ENCODE results near the gene SLC10A1.

DNA sequence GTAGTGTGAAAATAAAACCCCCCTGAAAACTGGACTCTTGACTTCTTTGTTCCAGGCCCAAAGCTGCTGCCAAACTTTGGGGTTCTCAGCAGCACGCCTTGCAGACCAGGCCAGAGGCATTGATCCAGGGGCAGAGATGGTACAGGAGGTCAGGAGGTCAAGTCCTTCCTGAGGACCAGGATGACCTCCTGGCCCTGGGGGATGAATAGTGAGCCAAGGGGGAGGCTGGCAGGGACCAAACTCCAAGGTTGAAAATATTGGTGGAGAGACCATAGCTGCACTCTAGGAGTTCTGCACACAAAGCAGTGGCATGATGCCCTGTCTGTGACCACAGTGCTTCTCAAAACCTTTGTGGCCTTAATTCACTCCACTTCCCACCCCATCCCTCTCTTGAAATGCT lies 12.1 kb downstream of the SLC10A1 start:
- no peak for TF ChIP-seq POLR2A (IDR thresholded peaks at IDR 0.05)
- TF ChIP-seq, protein P1, sequence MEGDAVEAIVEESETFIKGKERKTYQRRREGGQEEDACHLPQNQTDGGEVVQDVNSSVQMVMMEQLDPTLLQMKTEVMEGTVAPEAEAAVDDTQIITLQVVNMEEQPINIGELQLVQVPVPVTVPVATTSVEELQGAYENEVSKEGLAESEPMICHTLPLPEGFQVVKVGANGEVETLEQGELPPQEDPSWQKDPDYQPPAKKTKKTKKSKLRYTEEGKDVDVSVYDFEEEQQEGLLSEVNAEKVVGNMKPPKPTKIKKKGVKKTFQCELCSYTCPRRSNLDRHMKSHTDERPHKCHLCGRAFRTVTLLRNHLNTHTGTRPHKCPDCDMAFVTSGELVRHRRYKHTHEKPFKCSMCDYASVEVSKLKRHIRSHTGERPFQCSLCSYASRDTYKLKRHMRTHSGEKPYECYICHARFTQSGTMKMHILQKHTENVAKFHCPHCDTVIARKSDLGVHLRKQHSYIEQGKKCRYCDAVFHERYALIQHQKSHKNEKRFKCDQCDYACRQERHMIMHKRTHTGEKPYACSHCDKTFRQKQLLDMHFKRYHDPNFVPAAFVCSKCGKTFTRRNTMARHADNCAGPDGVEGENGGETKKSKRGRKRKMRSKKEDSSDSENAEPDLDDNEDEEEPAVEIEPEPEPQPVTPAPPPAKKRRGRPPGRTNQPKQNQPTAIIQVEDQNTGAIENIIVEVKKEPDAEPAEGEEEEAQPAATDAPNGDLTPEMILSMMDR (IDR thresholded peaks at IDR 0.05), result no peak
